ENCODE data around the gene TFPI.

GRCh38 chr2:187438455-187438854 is 115.8 kb downstream of the TFPI start:
- no peak for TF ChIP-seq CTCF (IDR thresholded peaks at IDR 0.05; ENCODE audit: low read depth, low read length, poor library complexity, severe bottlenecking)
- no peak for TF ChIP-seq EZH2phosphoT487 (IDR thresholded peaks at IDR 0.05; ENCODE audit: borderline replicate concordance, low read length)
